Cardiac septum (tissue), 1 donor: ENCODE results near the gene BBX. TPM values are rescaled to one million over a fixed set of nuclear protein-coding genes. Genes with fewer than 3 reads are reported as not detected.

ENCODE experiments used
- DNase-seq: peaks from one replicate; pipeline ENCODE4 v3.0.0-alpha.2; 2020; ENCODE audit warnings: low spot score
- intact Hi-C: fragments of 100-400 bp; cut with DNase I; formaldehyde crosslinking; loops from one replicate; pipeline ENCODE4 v1.14.0; 2022
- total RNA-seq: library from RNA; stranded (reverse); fragmentation: NEBNext Ultra II Directional; extraction: Animal tissue kit (Norgen Biotek cat#: 25700); gene quantifications from one replicate; pipeline ENCODE4 v1.2.1, GENCODE V29; 2021
- donor health status: DM: no; HTN: no; CAD: no.

Gene BBX
- total RNA-seq, 1 donor from 2014 or later: 45.3 TPM

GRCh38 chr3:107704477-107704876 lies 181.7 kb downstream of the BBX start:
- intact Hi-C loops: no loop called here
- DNase-seq: no peak

- DNase-seq: no peak
- intact Hi-C loops: no loop called here
Measured at GRCh38 chr3:107705046-107705445, 182.3 kb downstream of the BBX start.

GRCh38 chr3:107710851-107711250 lies 188.1 kb downstream of the BBX start:
- intact Hi-C loops: no loop called here
- DNase-seq: peak; percentile 75

- intact Hi-C loops: no loop called here
- no peak for DNase-seq
Measured at GRCh38 chr3:107716734-107717133, 194.0 kb downstream of the BBX start.

- intact Hi-C loops: no loop called here
- DNase-seq: no peak
Measured at GRCh38 chr3:107718547-107718946, 195.8 kb downstream of the BBX start.

- intact Hi-C loops: no loop called here
- DNase-seq: no peak
Measured at GRCh38 chr3:107727102-107727501, 204.3 kb downstream of the BBX start.

GRCh38 chr3:107729686-107730085 lies 206.9 kb downstream of the BBX start:
- DNase-seq: no peak
- intact Hi-C loops: no loop called here

GRCh38 chr3:107734317-107734716 lies 211.6 kb downstream of the BBX start:
- intact Hi-C loops: no loop called here
- DNase-seq: no peak

GRCh38 chr3:107737914-107738313 lies 215.2 kb downstream of the BBX start:
- no peak for DNase-seq
- intact Hi-C loops: no loop called here

- intact Hi-C loops: no loop called here
- no peak for DNase-seq
Measured at GRCh38 chr3:107738486-107739183, 215.9 kb downstream of the BBX start.

- no peak for DNase-seq
- intact Hi-C loops: no loop called here
Measured at GRCh38 chr3:107739227-107739626, 216.5 kb downstream of the BBX start.

- DNase-seq: no peak
- intact Hi-C loops: loop anchor here (5.0 to 10.0 kb wide), 3 partner anchors 64 to 504 kb away; no protein-coding TSS in a partner anchor
Measured at GRCh38 chr3:107740992-107741896, 218.5 kb downstream of the BBX start.

GRCh38 chr3:107745354-107745753 lies 222.6 kb downstream of the BBX start:
- intact Hi-C loops: loop anchor here (10.0 kb wide), 1 partner anchor 171 kb away; no protein-coding TSS in a partner anchor
- no peak for DNase-seq

- no peak for DNase-seq
- intact Hi-C loops: no loop called here
Measured at GRCh38 chr3:107752202-107752990, 229.6 kb downstream of the BBX start.

- intact Hi-C loops: no loop called here
- DNase-seq: no peak
Measured at GRCh38 chr3:107753494-107753893, 230.7 kb downstream of the BBX start.

GRCh38 chr3:107753976-107754375 lies 231.2 kb downstream of the BBX start:
- intact Hi-C loops: no loop called here
- DNase-seq: no peak

- DNase-seq: no peak
- intact Hi-C loops: no loop called here
Measured at GRCh38 chr3:107756649-107757048, 233.9 kb downstream of the BBX start.

GRCh38 chr3:107757140-107757539 lies 234.4 kb downstream of the BBX start:
- intact Hi-C loops: no loop called here
- no peak for DNase-seq

GRCh38 chr3:107760144-107760543 lies 237.4 kb downstream of the BBX start:
- no peak for DNase-seq
- intact Hi-C loops: no loop called here

GRCh38 chr3:107761391-107761790 lies 238.6 kb downstream of the BBX start:
- no peak for DNase-seq
- intact Hi-C loops: no loop called here
